GM21737 (cell line): ENCODE measurements around the gene VARS2.
"Not testable (repeated sequence)": the region's sequence is repeated elsewhere in the genome, so short reads cannot be mapped to it uniquely, and the experiment has no call there.

Experiments used
- ATAC-seq: cut with Tn5 transposase; IDR thresholded peaks from one replicate; pipeline ENCODE4 v1.9.1; 2021; ENCODE audit warnings: mild to moderate bottlenecking, moderate library complexity; ENCODE audit not compliant: unreplicated experiment

Gene VARS2

GRCh38 chr6:30960907-30961673, 47.1 kb downstream of the VARS2 start:
- no peak for ATAC-seq

- no peak for ATAC-seq
Observed at GRCh38 chr6:30962716-30963115, 48.7 kb downstream of the VARS2 start.

GRCh38 chr6:30963641-30964040, 49.6 kb downstream of the VARS2 start:
- ATAC-seq: no peak

- ATAC-seq: no peak
Observed at GRCh38 chr6:30964075-30964474, 50.0 kb downstream of the VARS2 start.

- no peak for ATAC-seq
Observed at GRCh38 chr6:30965140-30965601, 51.1 kb downstream of the VARS2 start.

- no peak for ATAC-seq
Observed at GRCh38 chr6:30966154-30966553, 52.1 kb downstream of the VARS2 start.

- ATAC-seq: not testable (repeated sequence)
Observed at GRCh38 chr6:30969171-30969570, 55.1 kb downstream of the VARS2 start.

- ATAC-seq: no peak
Observed at GRCh38 chr6:30970946-30971345, 56.9 kb downstream of the VARS2 start.

- ATAC-seq: no peak
Observed at GRCh38 chr6:30972816-30973215, 58.8 kb downstream of the VARS2 start.

- ATAC-seq: no peak
Observed at GRCh38 chr6:30974490-30975252, 60.6 kb downstream of the VARS2 start.
